Activated T-cell treated with anti-CD3 and anti-CD28 coated beads, Interleukin-2, amount 50 U/mL, for 72 hours (primary cell): ENCODE results near the gene PTCD3. TPM values are rescaled to one million over a fixed set of nuclear protein-coding genes. Genes with fewer than 3 reads are reported as not detected.
A peak's percentile ranks its signal among the peaks of the same experiment; 100 is the strongest.

Experiments
- ATAC-seq, 2 donors: fragments of 150-1000 bp; cut with Tn5 transposase; replicated peaks in 1 of 2; 2 replicates each; pipeline ENCODE4 v1.10.0; 2021; ENCODE audit warnings: moderate library complexity in 2 of 2, mild to moderate bottlenecking in 1 of 2
- DNase-seq, 2 donors: peaks; one replicate each; pipeline ENCODE4 v3.0.0; 2021 to 2022; ENCODE audit warnings: mixed read lengths in 1 of 2
- H3K27ac Mint-ChIP-seq: one replicate; pipeline ENCODE4 v1.8.0; 2022; ENCODE audit warnings: mild to moderate bottlenecking, moderate library complexity, mixed read lengths
- H3K27me3 Mint-ChIP-seq: one replicate; pipeline ENCODE4 v1.8.0; 2022; ENCODE audit warnings: low read depth, mixed read lengths
- H3K36me3 Mint-ChIP-seq, 2 donors: one replicate each; pipeline ENCODE4 v1.8.0; 2022; ENCODE audit warnings: mixed read lengths in 2 of 2, mild to moderate bottlenecking in 1 of 2; ENCODE audit not compliant: insufficient read depth in 2 of 2
- H3K4me1 Mint-ChIP-seq: one replicate; pipeline ENCODE4 v1.8.0; 2022; ENCODE audit warnings: low read depth, mixed read lengths
- H3K4me3 Mint-ChIP-seq, 2 donors: one replicate each; pipeline ENCODE4 v1.8.0; 2022; ENCODE audit warnings: mild to moderate bottlenecking in 2 of 2, mixed read lengths in 2 of 2, moderate library complexity in 2 of 2
- H3K9me3 Mint-ChIP-seq, 2 donors: one replicate each; pipeline ENCODE4 v1.8.0; 2022; ENCODE audit warnings: mixed read lengths in 2 of 2
- total RNA-seq, 2 donors: library from RNA; stranded (reverse); gene quantifications; one replicate each; pipeline ENCODE4 v1.2.3, GENCODE V29; 2022

PTCD3 gene
- total RNA-seq = 100 to 1,000 TPM; 155 to 181 TPM

GRCh38 chr2:86105969-86106945 is at the start of gene PTCD3:
TSS of gene PTCD3 (plus strand) at chr2:86106235. CDS start at chr2:86106248, 13 bp downstream.
- Mint-ChIP-seq H3K27ac (peak within 1 kb of the TSS; percentile 100), H3K36me3 (peaks cover 26 to 36% of the 10 kb centered on the region in 2 donors), H3K9me3 (peaks cover 0 to 4% of the 10 kb centered on the region in 2 donors), H3K4me1 (peaks cover 71% of the 10 kb centered on the region), H3K4me3 (peak within 1 kb of the TSS; percentile 92 to 95), H3K27me3 (no peaks in the 10 kb centered on the region)
- DNase-seq (peak; percentile 92 to 98), ATAC-seq (peak; percentile 91 to 94)

DNA sequence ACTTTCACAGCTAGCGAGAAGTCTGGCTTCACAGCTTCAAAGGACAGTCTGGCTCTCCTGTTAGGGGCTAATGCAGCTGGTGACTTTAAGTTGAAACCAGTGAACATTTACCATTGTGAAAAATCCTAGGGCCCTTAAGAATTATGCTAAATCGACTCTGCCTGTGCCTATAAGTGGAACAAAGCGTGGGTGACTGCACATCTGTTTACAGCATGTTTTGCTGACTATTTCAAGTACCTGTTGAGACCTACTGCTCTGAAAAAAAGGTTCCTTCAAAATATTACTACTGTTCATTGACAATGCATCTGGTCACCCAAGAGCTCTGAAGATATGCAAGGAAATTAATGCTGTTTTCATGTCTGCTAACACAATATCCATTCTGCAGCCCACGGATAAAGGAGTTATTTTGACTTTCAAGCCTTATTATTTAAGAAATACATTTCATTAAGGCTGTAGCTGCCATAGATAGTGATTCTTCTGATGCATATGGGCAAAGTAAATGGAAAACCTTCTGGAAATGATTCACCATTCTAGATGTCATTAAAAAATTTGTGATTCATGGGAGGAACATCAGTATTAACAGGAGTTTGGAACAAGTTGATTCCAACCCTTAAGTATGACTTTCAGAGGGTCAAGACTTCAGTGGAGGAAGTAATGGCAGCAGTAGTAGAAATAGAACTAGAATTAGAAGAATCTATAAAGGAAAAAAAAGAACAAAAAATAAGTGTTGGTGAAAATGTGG is 49.3 kb upstream of the PTCD3 start:
- no peak for DNase-seq
- H3K4me1 Mint-ChIP-seq = no peaks in the 10 kb centered on the region
- no peak overlapping the region for H3K4me3 Mint-ChIP-seq
- peaks cover 3 to 19% of the 10 kb centered on the region in 2 donors for H3K36me3 Mint-ChIP-seq
- H3K27ac Mint-ChIP-seq = no peak overlapping the region
- no peak for ATAC-seq
- H3K9me3 Mint-ChIP-seq = no peaks in the 10 kb centered on the region
- no peaks in the 10 kb centered on the region for H3K27me3 Mint-ChIP-seq

GRCh38 chr2:86062043-86062442 is 44.0 kb upstream of the PTCD3 start:
- Mint-ChIP-seq H3K4me3 (no peak overlapping the region), H3K36me3 (peaks cover 19 to 33% of the 10 kb centered on the region in 2 donors), H3K27ac (no peak overlapping the region), H3K27me3 (no peaks in the 10 kb centered on the region), H3K4me1 (no peaks in the 10 kb centered on the region), H3K9me3 (peaks cover 0 to 2% of the 10 kb centered on the region in 2 donors)
- ATAC-seq (no peak), DNase-seq (no peak)

GRCh38 chr2:86064006-86064405 is 42.0 kb upstream of the PTCD3 start:
- H3K27me3 Mint-ChIP-seq = no peaks in the 10 kb centered on the region
- ATAC-seq (no peak), DNase-seq (no peak)
- no peak overlapping the region for H3K27ac Mint-ChIP-seq
- peaks cover 17 to 32% of the 10 kb centered on the region in 2 donors for H3K36me3 Mint-ChIP-seq
- no peak overlapping the region for H3K4me3 Mint-ChIP-seq
- H3K9me3 Mint-ChIP-seq = peaks cover 0 to 2% of the 10 kb centered on the region in 2 donors
- H3K4me1 Mint-ChIP-seq = peaks cover 10% of the 10 kb centered on the region

- H3K4me3 Mint-ChIP-seq = no peak overlapping the region
- peaks cover 24 to 41% of the 10 kb centered on the region in 2 donors for H3K36me3 Mint-ChIP-seq
- peaks cover 15% of the 10 kb centered on the region for H3K4me1 Mint-ChIP-seq
- ATAC-seq = no peak
- H3K27me3 Mint-ChIP-seq = no peaks in the 10 kb centered on the region
- H3K9me3 Mint-ChIP-seq = peaks cover 0 to 2% of the 10 kb centered on the region in 2 donors
- H3K27ac Mint-ChIP-seq = no peak overlapping the region
- DNase-seq = no peak
Measured at GRCh38 chr2:86065512-86065911, 40.5 kb upstream of the PTCD3 start.

- no peak for ATAC-seq
- Mint-ChIP-seq H3K9me3 (peaks cover 0 to 5% of the 10 kb centered on the region in 2 donors), H3K27ac (no peak overlapping the region), H3K4me3 (no peak overlapping the region), H3K36me3 (peaks cover 24 to 44% of the 10 kb centered on the region in 2 donors), H3K27me3 (no peaks in the 10 kb centered on the region), H3K4me1 (peaks cover 15% of the 10 kb centered on the region)
- DNase-seq = no peak
Measured at GRCh38 chr2:86066007-86066578, 39.9 kb upstream of the PTCD3 start.

DNA sequence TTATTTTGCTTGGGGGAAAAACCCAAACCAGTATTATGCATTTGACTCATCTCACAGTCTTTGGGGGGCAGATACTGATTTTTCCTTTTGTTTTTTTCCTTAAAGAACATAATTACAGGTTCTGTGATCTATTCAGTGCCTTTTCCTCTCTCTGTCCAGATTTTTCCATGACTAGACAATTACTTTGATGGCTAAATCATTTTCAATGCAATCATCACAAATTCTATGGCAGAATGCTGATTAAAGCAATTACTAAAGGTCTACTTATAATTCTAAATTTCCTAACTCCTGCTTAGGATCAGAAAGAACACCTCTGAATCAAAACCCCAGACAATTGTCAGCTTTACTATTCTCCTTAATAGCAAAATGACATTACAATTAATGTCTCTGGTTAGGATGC is 39.1 kb upstream of the PTCD3 start:
- H3K9me3 Mint-ChIP-seq = peaks cover 0 to 6% of the 10 kb centered on the region in 2 donors
- no peak overlapping the region for H3K4me3 Mint-ChIP-seq
- no peak for DNase-seq
- H3K36me3 Mint-ChIP-seq = peaks cover 26 to 40% of the 10 kb centered on the region in 2 donors
- H3K27ac Mint-ChIP-seq = peak overlapping the region; percentile 38
- ATAC-seq = no peak
- peaks cover 15% of the 10 kb centered on the region for H3K4me1 Mint-ChIP-seq
- no peaks in the 10 kb centered on the region for H3K27me3 Mint-ChIP-seq

- H3K9me3 Mint-ChIP-seq = peaks cover 0 to 6% of the 10 kb centered on the region in 2 donors
- peak overlapping the region; percentile 11 for H3K27ac Mint-ChIP-seq
- peak; percentile 96 to 99 for ATAC-seq
- peak; percentile 50 to 57 for DNase-seq
- H3K4me1 Mint-ChIP-seq = peaks cover 15% of the 10 kb centered on the region
- H3K4me3 Mint-ChIP-seq = peak overlapping the region in 1 of 2 donors; percentile 11
- peaks cover 24 to 38% of the 10 kb centered on the region in 2 donors for H3K36me3 Mint-ChIP-seq
- no peaks in the 10 kb centered on the region for H3K27me3 Mint-ChIP-seq
Measured at GRCh38 chr2:86068136-86068588, 37.9 kb upstream of the PTCD3 start.

DNA sequence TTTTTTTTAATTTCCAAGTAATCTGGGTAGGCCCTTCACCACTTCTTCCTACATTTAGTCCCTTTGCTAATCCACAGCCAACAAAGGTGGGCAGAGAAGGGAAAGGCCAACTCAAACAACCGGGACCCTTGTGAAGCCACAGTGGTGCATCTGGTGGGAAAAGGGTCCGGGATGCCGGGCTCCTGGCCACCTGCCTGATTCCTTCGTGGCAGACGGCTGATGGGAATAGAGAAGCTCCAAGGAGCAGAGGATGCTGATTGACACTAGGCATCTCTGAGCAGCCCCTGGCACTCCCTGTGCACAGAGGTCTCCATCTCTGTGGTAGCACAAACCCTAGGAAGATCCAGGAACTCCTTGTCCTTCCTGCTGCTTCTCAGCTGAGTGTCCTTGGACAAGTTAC is 37.4 kb upstream of the PTCD3 start:
- DNase-seq (no peak), ATAC-seq (no peak)
- Mint-ChIP-seq H3K36me3 (peaks cover 21 to 34% of the 10 kb centered on the region in 2 donors), H3K4me3 (no peak overlapping the region), H3K27me3 (no peaks in the 10 kb centered on the region), H3K27ac (no peak overlapping the region), H3K9me3 (peaks cover 0 to 6% of the 10 kb centered on the region in 2 donors), H3K4me1 (peaks cover 15% of the 10 kb centered on the region)

DNA sequence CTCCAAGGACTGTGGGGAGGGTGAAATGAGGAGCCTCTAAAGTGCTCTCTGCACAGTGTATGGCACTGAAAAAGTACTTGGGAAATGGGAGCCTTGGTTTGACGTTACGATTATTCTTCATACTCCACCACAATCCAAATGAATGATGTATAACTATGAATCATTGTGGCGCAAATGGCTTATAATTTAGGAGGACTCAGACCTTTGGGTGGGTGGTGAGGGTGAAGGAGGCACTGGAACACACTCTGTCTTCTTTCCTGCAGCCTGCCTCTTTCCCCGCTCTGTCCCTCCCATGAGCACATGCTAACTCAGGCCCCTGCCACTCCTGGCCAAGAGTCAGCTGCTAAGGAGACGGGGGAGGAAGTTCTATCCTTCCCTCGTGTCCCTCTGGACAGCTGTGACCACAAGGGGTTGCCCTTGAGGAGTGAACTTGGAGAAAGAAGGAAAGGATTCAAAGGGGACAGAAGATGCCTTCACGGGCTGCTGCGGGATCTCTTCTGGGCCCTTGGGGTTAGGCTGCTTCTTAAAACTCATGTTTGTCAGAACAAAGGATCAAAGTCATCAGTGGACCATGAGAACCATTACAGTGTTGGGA is 36.8 kb upstream of the PTCD3 start:
- Mint-ChIP-seq H3K27me3 (no peaks in the 10 kb centered on the region), H3K9me3 (peaks cover 0 to 6% of the 10 kb centered on the region in 2 donors), H3K36me3 (peaks cover 19 to 30% of the 10 kb centered on the region in 2 donors), H3K4me1 (peaks cover 15% of the 10 kb centered on the region), H3K27ac (no peak overlapping the region), H3K4me3 (no peak overlapping the region)
- ATAC-seq (no peak), DNase-seq (no peak)

- Mint-ChIP-seq H3K9me3 (peaks cover 0 to 4% of the 10 kb centered on the region in 2 donors), H3K4me1 (peaks cover 15% of the 10 kb centered on the region), H3K36me3 (peaks cover 16 to 27% of the 10 kb centered on the region in 2 donors), H3K4me3 (no peak overlapping the region), H3K27ac (no peak overlapping the region), H3K27me3 (no peaks in the 10 kb centered on the region)
- ATAC-seq (no peak), DNase-seq (no peak)
Measured at GRCh38 chr2:86069783-86070339, 36.2 kb upstream of the PTCD3 start.

DNA sequence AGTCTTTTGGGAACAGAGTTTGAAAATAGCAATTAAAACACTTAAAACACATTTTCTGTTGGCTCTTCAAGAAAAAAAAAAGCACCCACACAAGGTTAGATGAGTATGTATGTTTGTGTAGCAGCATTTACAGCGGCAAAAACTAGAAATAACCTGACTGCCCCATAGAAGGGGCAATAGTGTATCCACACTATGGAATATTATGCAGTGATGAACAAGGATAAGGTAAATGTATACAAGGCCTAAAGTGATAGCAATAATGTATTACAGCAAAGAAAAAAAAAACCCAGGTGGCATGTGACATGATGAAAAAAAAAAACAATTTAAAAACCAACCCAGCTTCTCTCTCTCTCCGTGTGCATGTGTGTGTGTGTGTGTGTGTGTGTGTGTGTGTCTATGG is 35.2 kb upstream of the PTCD3 start:
- Mint-ChIP-seq H3K27ac (no peak overlapping the region), H3K4me1 (peaks cover 15% of the 10 kb centered on the region), H3K36me3 (peaks cover 10 to 22% of the 10 kb centered on the region in 2 donors), H3K9me3 (peaks cover 0 to 4% of the 10 kb centered on the region in 2 donors), H3K27me3 (no peaks in the 10 kb centered on the region), H3K4me3 (no peak overlapping the region)
- DNase-seq (no peak), ATAC-seq (no peak)
